Measurements from ENCODE around the gene LAMC2. TPM values are rescaled to one million over a fixed set of nuclear protein-coding genes. Genes with fewer than 3 reads are reported as not detected.
A peak's percentile ranks its signal among the peaks of the same experiment; 100 is the strongest.

The LAMC2 gene
- total RNA-seq, 4 donors from 2014 or later: 24.2 to 46.5 (median 35.5) TPM

GRCh38 chr1:183262628-183263200, 76.7 kb downstream of the LAMC2 start:
- 64% methylated on average over 5 of the region's 5 CpGs for WGBS
- Histone ChIP-seq H3K9me3 (no peaks in the 10 kb centered on the region), H3K27me3 (no peaks in the 10 kb centered on the region), H3K4me3 (no peak overlapping the region), H3K36me3 (no peaks in the 10 kb centered on the region), H3K27ac (no peak overlapping the region), H3K4me1 (peaks cover under 1% of the 10 kb centered on the region)
- no peak for DNase-seq (ENCODE audit: low spot score in 2 of 2)
- TF ChIP-seq, protein P1, sequence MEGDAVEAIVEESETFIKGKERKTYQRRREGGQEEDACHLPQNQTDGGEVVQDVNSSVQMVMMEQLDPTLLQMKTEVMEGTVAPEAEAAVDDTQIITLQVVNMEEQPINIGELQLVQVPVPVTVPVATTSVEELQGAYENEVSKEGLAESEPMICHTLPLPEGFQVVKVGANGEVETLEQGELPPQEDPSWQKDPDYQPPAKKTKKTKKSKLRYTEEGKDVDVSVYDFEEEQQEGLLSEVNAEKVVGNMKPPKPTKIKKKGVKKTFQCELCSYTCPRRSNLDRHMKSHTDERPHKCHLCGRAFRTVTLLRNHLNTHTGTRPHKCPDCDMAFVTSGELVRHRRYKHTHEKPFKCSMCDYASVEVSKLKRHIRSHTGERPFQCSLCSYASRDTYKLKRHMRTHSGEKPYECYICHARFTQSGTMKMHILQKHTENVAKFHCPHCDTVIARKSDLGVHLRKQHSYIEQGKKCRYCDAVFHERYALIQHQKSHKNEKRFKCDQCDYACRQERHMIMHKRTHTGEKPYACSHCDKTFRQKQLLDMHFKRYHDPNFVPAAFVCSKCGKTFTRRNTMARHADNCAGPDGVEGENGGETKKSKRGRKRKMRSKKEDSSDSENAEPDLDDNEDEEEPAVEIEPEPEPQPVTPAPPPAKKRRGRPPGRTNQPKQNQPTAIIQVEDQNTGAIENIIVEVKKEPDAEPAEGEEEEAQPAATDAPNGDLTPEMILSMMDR (IDR thresholded peaks at IDR 0.05): no peak

GRCh38 chr1:183263886-183264602, 78.0 kb downstream of the LAMC2 start:
- Histone ChIP-seq H3K27me3 (no peaks in the 10 kb centered on the region), H3K9me3 (no peaks in the 10 kb centered on the region), H3K4me3 (no peak overlapping the region), H3K4me1 (peaks cover 4% of the 10 kb centered on the region), H3K27ac (no peak overlapping the region), H3K36me3 (no peaks in the 10 kb centered on the region)
- peak in 1 of 2 donors; percentile 18 for DNase-seq (ENCODE audit: low spot score in 2 of 2)
- TF ChIP-seq EP300 (IDR thresholded peaks at IDR 0.05) (no peak), POLR2AphosphoS5 (IDR thresholded peaks at IDR 0.05) (no peak), POLR2A (IDR thresholded peaks at IDR 0.05) (no peak)
- TF ChIP-seq, protein P1 (IDR thresholded peaks at IDR 0.05): no peak
- 55% methylated on average over 6 of the region's 6 CpGs for WGBS

- TF ChIP-seq POLR2AphosphoS5 (IDR thresholded peaks at IDR 0.05): peak in 1 of 3 donors; percentile 38
- TF ChIP-seq, protein P1 (IDR thresholded peaks at IDR 0.05): no peak
- H3K27ac ChIP-seq: peak overlapping the region; percentile 49
- H3K36me3 ChIP-seq: no peaks in the 10 kb centered on the region
- peak in 1 of 2 donors; percentile 67 for DNase-seq (ENCODE audit: low spot score in 2 of 2)
- H3K4me3 ChIP-seq: no peak overlapping the region
- peaks cover 8% of the 10 kb centered on the region for H3K4me1 ChIP-seq
- no peaks in the 10 kb centered on the region for H3K27me3 ChIP-seq
- H3K9me3 ChIP-seq: no peaks in the 10 kb centered on the region
- 45% methylated on average over 4 of the region's 7 CpGs for WGBS
These were observed 81.8 kb downstream of the LAMC2 start for GRCh38 chr1:183267646-183268431.

DNA sequence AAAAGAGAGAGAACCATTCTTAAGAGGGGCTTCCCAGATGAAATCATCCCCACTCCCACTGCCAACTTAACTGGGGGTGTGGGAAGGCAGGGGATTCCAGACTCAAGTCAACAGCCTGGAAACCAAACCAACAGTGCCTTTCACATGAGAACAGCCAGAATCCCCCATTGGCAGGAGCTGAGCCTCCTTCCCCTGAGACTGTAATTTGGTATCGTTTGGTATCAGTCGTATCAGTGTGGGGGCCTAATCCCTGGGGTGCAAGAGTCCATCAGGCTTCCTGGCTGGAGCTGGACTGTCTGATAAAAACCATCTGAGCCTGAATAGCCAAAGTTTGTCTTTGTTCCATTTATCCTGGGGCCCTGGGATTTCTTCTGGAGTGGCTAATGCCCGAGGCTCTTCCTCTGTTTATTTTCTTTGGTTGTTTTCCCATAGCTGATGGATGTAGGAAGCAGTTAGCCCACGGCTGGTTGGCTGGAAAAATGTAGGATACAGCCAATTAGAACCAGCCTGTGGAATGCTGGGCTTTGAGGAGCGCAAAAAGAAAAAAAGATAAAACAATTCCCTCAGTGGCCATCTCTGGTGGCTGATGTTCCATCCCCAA, 84.6 kb downstream of the LAMC2 start:
- Histone ChIP-seq H3K27ac (no peak overlapping the region), H3K36me3 (no peaks in the 10 kb centered on the region), H3K9me3 (no peaks in the 10 kb centered on the region), H3K4me1 (peaks cover 19% of the 10 kb centered on the region), H3K4me3 (no peak overlapping the region), H3K27me3 (no peaks in the 10 kb centered on the region)
- TF ChIP-seq POLR2AphosphoS5 (IDR thresholded peaks at IDR 0.05): no peak
- TF ChIP-seq POLR2A (IDR thresholded peaks at IDR 0.05): no peak
- TF ChIP-seq, protein P1 (IDR thresholded peaks at IDR 0.05): no peak
- TF ChIP-seq EP300 (IDR thresholded peaks at IDR 0.05): no peak
- 32% methylated on average over 5 of the region's 5 CpGs for WGBS
- DNase-seq (ENCODE audit: low spot score in 2 of 2): peak in 1 of 2 donors; percentile 44
